ENCODE measurements around the gene SRSF2.
A peak's percentile ranks its signal among the peaks of the same experiment; 100 is the strongest.
"Not testable (repeated sequence)": the region's sequence is repeated elsewhere in the genome, so short reads cannot be mapped to it uniquely, and the experiment has no call there.

Gene SRSF2

GRCh38 chr17:76748657-76749056, 11.5 kb upstream of the SRSF2 start:
- DNase-seq (ENCODE audit: low read depth): no peak
- H3K4me3 ChIP-seq (ENCODE audit: low read depth, low read length): no peak overlapping the region
- TF ChIP-seq CTCF (IDR thresholded peaks at IDR 0.05; ENCODE audit: control insufficient read depth, extremely low read depth, insufficient read depth): no peak

- no peak overlapping the region for H3K4me3 ChIP-seq (ENCODE audit: low read depth, low read length)
- TF ChIP-seq CTCF (IDR thresholded peaks at IDR 0.05; ENCODE audit: control insufficient read depth, extremely low read depth, insufficient read depth): no peak
- no peak for DNase-seq (ENCODE audit: low read depth)
Observed at GRCh38 chr17:76747716-76748363, 10.7 kb upstream of the SRSF2 start.

- not testable (repeated sequence) for H3K4me3 ChIP-seq (ENCODE audit: low read depth, low read length); DNase-seq (ENCODE audit: low read depth)
Observed at GRCh38 chr17:76745785-76746184, 8.7 kb upstream of the SRSF2 start.

- TF ChIP-seq CTCF (IDR thresholded peaks at IDR 0.05; ENCODE audit: control insufficient read depth, extremely low read depth, insufficient read depth): no peak
- no peak for DNase-seq (ENCODE audit: low read depth)
- H3K4me3 ChIP-seq (ENCODE audit: low read depth, low read length): no peak overlapping the region
Observed at GRCh38 chr17:76744747-76745146, 7.6 kb upstream of the SRSF2 start.

- TF ChIP-seq CTCF (IDR thresholded peaks at IDR 0.05; ENCODE audit: control insufficient read depth, extremely low read depth, insufficient read depth): no peak
- no peak overlapping the region for H3K4me3 ChIP-seq (ENCODE audit: low read depth, low read length)
- no peak for DNase-seq (ENCODE audit: low read depth)
Observed at GRCh38 chr17:76742958-76743357, 5.8 kb upstream of the SRSF2 start.

GRCh38 chr17:76740329-76741118, 3.4 kb upstream of the SRSF2 start:
- DNase-seq (ENCODE audit: low read depth): no peak
- no peak for TF ChIP-seq CTCF (IDR thresholded peaks at IDR 0.05; ENCODE audit: control insufficient read depth, extremely low read depth, insufficient read depth)

GRCh38 chr17:76739568-76740115, 2.5 kb upstream of the SRSF2 start:
- H3K4me3 ChIP-seq (ENCODE audit: low read depth, low read length); DNase-seq (ENCODE audit: low read depth): not testable (repeated sequence)

More at GRCh38 chr17:76740329-76741118, 3.4 kb upstream of the SRSF2 start:
- no peak overlapping the region for H3K4me3 ChIP-seq (ENCODE audit: low read depth, low read length)

GRCh38 chr17:76738468-76738850, 1.3 kb upstream of the SRSF2 start:
- H3K4me3 ChIP-seq (ENCODE audit: low read depth, low read length): peak overlapping the region; percentile 97
- no peak for TF ChIP-seq CTCF (IDR thresholded peaks at IDR 0.05; ENCODE audit: control insufficient read depth, extremely low read depth, insufficient read depth)
- DNase-seq (ENCODE audit: low read depth): no peak
